Measurements from ENCODE around the gene CSGALNACT2.

DNA sequence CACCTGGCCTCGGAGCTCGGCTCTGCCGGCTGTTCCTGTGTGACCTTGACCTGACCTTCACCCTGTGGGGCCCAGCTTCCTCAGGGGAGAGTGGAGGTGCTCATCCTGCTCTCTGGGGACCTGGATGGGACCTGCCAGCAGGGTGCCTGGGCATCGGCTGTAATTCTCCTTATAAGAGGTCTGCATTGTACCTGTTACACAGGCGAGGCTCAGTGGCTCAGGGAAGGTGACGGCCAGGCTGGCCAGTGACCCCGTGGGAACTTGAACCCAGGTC, 32.4 kb upstream of the CSGALNACT2 start:
- TF ChIP-seq POLR2A (IDR thresholded peaks at IDR 0.05; ENCODE audit: low read length) = no peak
- no peak for TF ChIP-seq GATA1 (IDR thresholded peaks at IDR 0.05; ENCODE audit: low read depth, low read length)

Data from erythroblast (primary cell).